OCI-LY1 (cell line): ENCODE results near the gene CMTM1.
A peak's percentile ranks its signal among the peaks of the same experiment; 100 is the strongest.

Source experiments
- H2AFZ ChIP-seq: fragments of 200-600 bp; sonication (generic), shearing (Covaris generic); 2 replicates; pipeline ENCODE4 v1.6.0; 2014; ENCODE audit warnings: antibody characterized with exemption, mild to moderate bottlenecking, low read length
- H3F3A ChIP-seq: fragments of 200-600 bp; sonication (generic), shearing (Covaris generic); 2 replicates; pipeline ENCODE4 v1.6.0; 2014; ENCODE audit warnings: mild to moderate bottlenecking, antibody characterized with exemption, low read length, moderate library complexity; ENCODE audit not compliant: insufficient read depth
- H3K27ac ChIP-seq: fragments of 200-600 bp; sonication (generic); 2 replicates; pipeline ENCODE4 v1.5.1; 2014; ENCODE audit warnings: low read length, mixed run types, mild to moderate bottlenecking, low read depth; ENCODE audit not compliant: poor library complexity, severe bottlenecking
- H3K27me3 ChIP-seq: fragments of 200-600 bp; sonication (generic); 2 replicates; pipeline ENCODE4 v1.6.0; 2014; ENCODE audit warnings: antibody characterized with exemption, mild to moderate bottlenecking, low read length, moderate library complexity; ENCODE audit not compliant: insufficient read depth
- H3K36me3 ChIP-seq: fragments of 200-600 bp; sonication (generic); 2 replicates; pipeline ENCODE4 v1.6.1; 2014; ENCODE audit warnings: mild to moderate bottlenecking, antibody characterized with exemption, low read length, moderate library complexity, mixed read lengths; ENCODE audit not compliant: insufficient read depth
- H3K4me1 ChIP-seq: fragments of 200-600 bp; sonication (generic); 2 replicates; pipeline ENCODE4 v1.5.1; 2014; ENCODE audit warnings: mild to moderate bottlenecking, low read length, moderate library complexity; ENCODE audit not compliant: insufficient read depth, severe bottlenecking
- H3K4me2 ChIP-seq: fragments of 200-600 bp; sonication (generic), shearing (Covaris generic); 2 replicates; pipeline ENCODE4 v1.6.1; 2014; ENCODE audit warnings: low read length
- H3K4me3 ChIP-seq: fragments of 200-600 bp; sonication (generic); 2 replicates; pipeline ENCODE4 v1.5.1; 2014; ENCODE audit warnings: low read length, low read depth, mild to moderate bottlenecking, mixed read lengths; ENCODE audit not compliant: poor library complexity, severe bottlenecking
- H3K79me2 ChIP-seq: fragments of 200-600 bp; shearing (Covaris generic); 2 replicates; pipeline ENCODE4 v1.6.1; 2016; ENCODE audit warnings: mixed run types, low read length, mixed read lengths; ENCODE audit not compliant: insufficient read depth
- H3K9ac ChIP-seq: fragments of 200-600 bp; sonication (generic), shearing (Covaris generic); 2 replicates; pipeline ENCODE4 v1.6.1; 2014; ENCODE audit warnings: mild to moderate bottlenecking, low read length, mixed read lengths
- H3K9me2 ChIP-seq: fragments of 200-600 bp; sonication (generic), shearing (Covaris generic); 2 replicates; pipeline ENCODE4 v1.6.1; 2014; ENCODE audit warnings: low read depth, mild to moderate bottlenecking, low read length, mixed read lengths
- H3K9me3 ChIP-seq: fragments of 200-600 bp; shearing (Covaris generic); 2 replicates; pipeline ENCODE4 v1.6.1; 2014; ENCODE audit warnings: low read length, mixed read lengths
- H4K20me1 ChIP-seq: fragments of 200-600 bp; sonication (generic), shearing (Covaris generic); 2 replicates; pipeline ENCODE4 v1.6.0; 2016; ENCODE audit warnings: mild to moderate bottlenecking, low read length; ENCODE audit not compliant: insufficient read depth
- EZH2 ChIP-seq: fragments of 200-600 bp; sonication (generic), shearing (Covaris generic); IDR thresholded peaks from 2 replicates; pipeline ENCODE4 v1.8.0; 2017; ENCODE audit warnings: borderline replicate concordance, mixed run types, mild to moderate bottlenecking, antibody characterized with exemption, low read length, moderate library complexity, mixed read lengths
- TF ChIP-seq, protein P1 (sequence below): fragments of 200-600 bp; sonication (generic), shearing (Covaris generic); IDR thresholded peaks from 2 replicates; pipeline ENCODE4 v1.5.1; 2017; ENCODE audit warnings: mild to moderate bottlenecking, antibody characterized with exemption, low read length, moderate library complexity, mixed read lengths

CMTM1 gene, protein sequence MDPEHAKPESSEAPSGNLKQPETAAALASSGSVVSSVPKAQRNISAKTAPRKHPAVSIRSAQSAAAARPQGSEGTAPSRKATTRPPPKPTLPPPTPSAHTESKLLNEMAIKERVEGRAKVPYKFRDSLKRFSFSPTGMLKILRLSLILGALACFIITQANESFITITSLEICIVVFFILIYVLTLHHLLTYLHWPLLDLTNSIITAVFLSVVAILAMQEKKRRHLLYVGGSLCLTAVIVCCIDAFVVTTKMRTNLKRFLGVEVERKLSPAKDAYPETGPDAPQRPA

DNA sequence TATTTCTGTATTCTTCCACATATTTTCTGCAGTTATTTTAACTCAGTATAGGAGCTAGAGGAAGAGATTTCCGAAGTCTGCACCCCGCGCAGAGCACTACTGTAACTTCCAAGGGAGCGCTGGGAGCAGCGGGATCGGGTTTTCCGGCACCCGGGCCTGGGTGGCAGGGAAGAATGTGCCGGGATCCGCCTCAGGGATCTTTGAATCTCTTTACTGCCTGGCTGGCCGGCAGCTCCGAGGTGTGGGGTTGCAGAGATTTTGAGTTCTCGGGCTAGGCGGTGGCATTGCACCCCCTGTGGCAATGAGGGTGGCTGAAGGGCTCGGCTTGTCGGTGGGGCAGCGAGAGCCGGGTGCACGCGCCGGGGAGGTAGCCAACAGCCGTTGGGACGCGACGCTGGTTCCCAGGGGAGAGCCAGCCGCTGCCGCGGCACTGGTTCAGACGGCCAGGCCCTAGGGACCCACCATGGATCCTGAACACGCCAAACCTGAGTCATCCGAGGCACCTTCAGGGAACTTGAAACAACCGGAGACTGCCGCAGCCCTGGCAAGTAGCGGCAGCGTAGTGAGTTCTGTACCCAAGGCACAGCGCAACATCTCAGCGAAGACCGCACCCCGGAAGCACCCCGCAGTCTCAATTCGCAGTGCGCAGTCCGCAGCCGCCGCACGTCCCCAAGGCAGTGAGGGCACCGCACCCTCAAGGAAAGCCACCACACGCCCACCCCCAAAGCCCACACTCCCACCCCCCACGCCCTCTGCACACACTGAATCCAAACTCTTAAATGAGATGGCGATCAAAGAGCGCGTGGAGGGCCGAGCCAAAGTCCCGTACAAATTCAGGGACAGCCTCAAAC lies at the start of gene CMTM1:
CMTM1 (plus strand) TSS at position 389 of the 851 bp plus-strand sequence; CDS start at position 464, 75 bp downstream.
- H3K4me2 ChIP-seq = no peak within 1 kb of the TSS
- no peak within 1 kb of the TSS for H3K4me3 ChIP-seq
- H2AFZ ChIP-seq = no peak within 1 kb of the TSS
- no peaks in the 10 kb centered on the region for H3F3A ChIP-seq
- H4K20me1 ChIP-seq = no peaks in the 10 kb centered on the region
- no peak within 1 kb of the TSS for H3K27ac ChIP-seq
- no peaks in the 10 kb centered on the region for H3K27me3 ChIP-seq
- no peak for TF ChIP-seq EZH2
- TF ChIP-seq, protein P1, sequence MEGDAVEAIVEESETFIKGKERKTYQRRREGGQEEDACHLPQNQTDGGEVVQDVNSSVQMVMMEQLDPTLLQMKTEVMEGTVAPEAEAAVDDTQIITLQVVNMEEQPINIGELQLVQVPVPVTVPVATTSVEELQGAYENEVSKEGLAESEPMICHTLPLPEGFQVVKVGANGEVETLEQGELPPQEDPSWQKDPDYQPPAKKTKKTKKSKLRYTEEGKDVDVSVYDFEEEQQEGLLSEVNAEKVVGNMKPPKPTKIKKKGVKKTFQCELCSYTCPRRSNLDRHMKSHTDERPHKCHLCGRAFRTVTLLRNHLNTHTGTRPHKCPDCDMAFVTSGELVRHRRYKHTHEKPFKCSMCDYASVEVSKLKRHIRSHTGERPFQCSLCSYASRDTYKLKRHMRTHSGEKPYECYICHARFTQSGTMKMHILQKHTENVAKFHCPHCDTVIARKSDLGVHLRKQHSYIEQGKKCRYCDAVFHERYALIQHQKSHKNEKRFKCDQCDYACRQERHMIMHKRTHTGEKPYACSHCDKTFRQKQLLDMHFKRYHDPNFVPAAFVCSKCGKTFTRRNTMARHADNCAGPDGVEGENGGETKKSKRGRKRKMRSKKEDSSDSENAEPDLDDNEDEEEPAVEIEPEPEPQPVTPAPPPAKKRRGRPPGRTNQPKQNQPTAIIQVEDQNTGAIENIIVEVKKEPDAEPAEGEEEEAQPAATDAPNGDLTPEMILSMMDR = no peak
- no peak within 1 kb of the TSS for H3K9ac ChIP-seq
- H3K4me1 ChIP-seq = no peaks in the 10 kb centered on the region
- no peaks in the 10 kb centered on the region for H3K79me2 ChIP-seq
- H3K9me3 ChIP-seq = no peaks in the 10 kb centered on the region
- peaks cover 51% of the 10 kb centered on the region for H3K36me3 ChIP-seq
- no peaks in the 10 kb centered on the region for H3K9me2 ChIP-seq

DNA sequence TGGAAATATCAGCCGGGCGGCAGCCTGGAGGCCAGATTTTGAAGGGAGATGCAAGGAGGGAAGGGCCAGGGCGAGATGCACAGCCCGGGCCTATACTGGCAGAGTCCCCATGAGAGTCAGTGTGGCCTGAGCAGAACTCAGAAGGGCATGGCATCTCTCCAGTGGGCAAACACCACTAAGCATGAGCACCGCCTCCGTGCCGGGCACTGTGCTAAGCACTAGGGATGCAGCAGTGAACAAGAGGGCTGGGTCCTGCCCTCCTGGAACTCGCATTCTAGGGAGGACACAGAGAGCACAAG lies 49.8 kb upstream of the CMTM1 start:
- Histone ChIP-seq H3K9me3 (no peaks in the 10 kb centered on the region), H3K4me1 (peaks cover 38% of the 10 kb centered on the region), H3K4me2 (peak overlapping the region; percentile 89), H3K27ac (peak overlapping the region; percentile 95), H3K9me2 (no peaks in the 10 kb centered on the region), H3K27me3 (no peaks in the 10 kb centered on the region), H3K79me2 (no peaks in the 10 kb centered on the region), H3K9ac (peak overlapping the region; percentile 33), H3K36me3 (no peaks in the 10 kb centered on the region), H3K4me3 (peak overlapping the region; percentile 61), H2AFZ (no peak overlapping the region), H4K20me1 (no peaks in the 10 kb centered on the region), H3F3A (no peaks in the 10 kb centered on the region)
- TF ChIP-seq, protein P1 = no peak
- TF ChIP-seq EZH2 = no peak

DNA sequence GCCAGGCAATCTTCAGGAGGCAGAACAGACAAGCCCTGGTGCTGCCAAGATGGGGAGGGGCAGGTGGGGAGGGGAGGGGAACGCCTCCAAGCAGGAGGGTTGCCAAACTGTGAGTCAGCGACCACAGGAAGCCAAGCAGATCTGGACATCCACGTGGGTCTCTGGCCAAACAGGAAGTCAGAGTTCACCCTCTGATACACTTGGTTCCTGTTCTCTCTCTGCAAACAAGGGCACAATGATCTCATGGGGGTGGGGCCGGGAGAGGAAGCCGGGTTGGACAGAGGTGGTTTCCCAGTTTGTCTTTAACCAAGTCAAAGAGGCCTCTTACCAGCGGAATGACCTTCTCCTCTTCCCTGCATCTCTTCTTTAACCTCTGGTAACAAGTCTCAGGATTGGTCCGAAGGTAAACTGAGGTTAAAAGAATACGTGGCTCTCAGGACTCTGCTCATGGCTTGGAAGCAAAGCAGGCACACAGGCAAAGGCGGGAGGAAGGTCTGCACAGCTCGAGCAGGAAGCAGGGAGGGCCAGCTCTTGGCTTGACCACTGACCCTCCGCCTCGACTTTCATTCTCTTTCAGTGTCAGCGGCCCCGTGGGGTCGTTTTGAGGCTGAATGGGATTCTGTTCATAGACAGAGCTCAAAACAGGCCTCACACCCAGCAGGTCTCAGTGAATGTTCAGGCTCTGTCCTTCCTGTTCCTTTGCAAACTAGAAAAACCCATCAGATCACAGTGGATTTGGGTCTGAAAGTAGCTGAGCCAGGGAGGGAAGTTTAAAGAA lies 49.2 kb upstream of the CMTM1 start:
- H2AFZ ChIP-seq = no peak overlapping the region
- H3K9me3 ChIP-seq = no peaks in the 10 kb centered on the region
- TF ChIP-seq EZH2 = no peak
- TF ChIP-seq, protein P1 = no peak
- no peaks in the 10 kb centered on the region for H3K9me2 ChIP-seq
- H3F3A ChIP-seq = no peaks in the 10 kb centered on the region
- H3K79me2 ChIP-seq = no peaks in the 10 kb centered on the region
- H3K27me3 ChIP-seq = no peaks in the 10 kb centered on the region
- H3K4me1 ChIP-seq = peaks cover 44% of the 10 kb centered on the region
- peak overlapping the region; percentile 61 for H3K4me3 ChIP-seq
- H3K9ac ChIP-seq = peak overlapping the region; percentile 78
- H3K36me3 ChIP-seq = no peaks in the 10 kb centered on the region
- H3K4me2 ChIP-seq = peak overlapping the region; percentile 89
- peak overlapping the region; percentile 95 for H3K27ac ChIP-seq
- no peaks in the 10 kb centered on the region for H4K20me1 ChIP-seq
